HG03575 (cell line): Measurements from ENCODE around the gene BRCA1.
"Not testable (repeated sequence)": the region's sequence is repeated elsewhere in the genome, so short reads cannot be mapped to it uniquely, and the experiment has no call there.

Experiments
- ATAC-seq: cut with Tn5 transposase; IDR thresholded peaks from one replicate; pipeline ENCODE4 v1.9.1; 2021; ENCODE audit not compliant: unreplicated experiment, insufficient number of reproducible peaks, low FRiP score; ENCODE audit errors: extremely low read depth

BRCA1 gene

GRCh38 chr17:43136574-43136973 is 11.4 kb upstream of the BRCA1 start:
- ATAC-seq: not testable (repeated sequence)

- no peak for ATAC-seq
Measured at GRCh38 chr17:43135454-43135819, 10.3 kb upstream of the BRCA1 start.

DNA sequence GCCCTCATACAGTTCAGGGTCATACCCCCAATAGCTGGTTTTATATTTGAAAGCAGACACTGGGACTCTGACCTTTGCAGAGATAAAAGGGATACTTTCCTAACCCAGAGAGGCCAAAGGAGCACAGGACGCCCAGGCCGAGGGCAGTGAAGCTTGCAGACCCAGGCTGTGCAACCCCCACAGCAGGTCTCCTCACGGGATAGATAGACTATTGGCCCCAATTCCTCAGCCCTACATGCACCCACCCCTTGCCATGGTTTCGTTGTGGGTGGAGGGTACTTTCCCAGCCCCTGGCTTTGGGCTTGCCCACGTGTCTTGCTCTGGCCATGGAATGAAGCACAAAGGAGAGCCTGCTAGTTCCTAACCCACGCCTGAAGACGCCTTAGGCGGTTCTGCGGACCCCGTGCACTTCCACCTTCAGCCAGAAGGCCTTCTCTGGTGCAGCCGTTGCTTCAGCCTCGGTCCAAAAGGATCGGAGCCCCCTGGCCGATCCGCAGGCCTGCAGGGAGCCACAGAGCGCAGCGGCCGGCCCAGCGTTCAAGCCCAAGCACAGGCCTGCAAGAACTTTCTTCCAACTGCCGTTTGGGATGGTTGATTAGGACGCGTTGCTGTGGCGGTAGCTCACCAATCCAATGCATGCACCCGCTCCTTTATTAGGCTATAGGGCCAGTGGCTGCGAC is 9.8 kb upstream of the BRCA1 start:
- ATAC-seq: no peak

GRCh38 chr17:43133439-43133838 is 8.3 kb upstream of the BRCA1 start:
- not testable (repeated sequence) for ATAC-seq

DNA sequence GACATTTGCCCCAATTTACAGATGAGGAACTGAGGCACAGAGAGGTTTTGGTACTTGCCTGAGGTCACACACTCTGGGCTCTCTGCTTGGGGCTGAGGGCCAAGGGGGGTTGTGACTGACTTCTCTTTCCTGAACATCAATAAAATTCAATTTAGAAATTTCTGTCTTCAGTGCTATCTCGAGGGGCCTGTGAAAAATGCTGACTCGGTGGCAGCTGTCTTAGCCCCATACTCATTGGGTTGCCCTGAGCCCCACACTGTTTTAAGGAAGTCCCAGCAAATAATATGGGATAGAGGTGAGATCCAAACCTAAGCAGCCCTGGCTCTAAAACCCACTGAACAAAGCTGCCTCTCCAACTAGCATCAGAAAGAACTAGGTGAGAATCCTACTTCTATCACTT is 7.0 kb upstream of the BRCA1 start:
- ATAC-seq: no peak

- ATAC-seq: no peak
Measured at GRCh38 chr17:43129671-43130010, 4.5 kb upstream of the BRCA1 start.

DNA sequence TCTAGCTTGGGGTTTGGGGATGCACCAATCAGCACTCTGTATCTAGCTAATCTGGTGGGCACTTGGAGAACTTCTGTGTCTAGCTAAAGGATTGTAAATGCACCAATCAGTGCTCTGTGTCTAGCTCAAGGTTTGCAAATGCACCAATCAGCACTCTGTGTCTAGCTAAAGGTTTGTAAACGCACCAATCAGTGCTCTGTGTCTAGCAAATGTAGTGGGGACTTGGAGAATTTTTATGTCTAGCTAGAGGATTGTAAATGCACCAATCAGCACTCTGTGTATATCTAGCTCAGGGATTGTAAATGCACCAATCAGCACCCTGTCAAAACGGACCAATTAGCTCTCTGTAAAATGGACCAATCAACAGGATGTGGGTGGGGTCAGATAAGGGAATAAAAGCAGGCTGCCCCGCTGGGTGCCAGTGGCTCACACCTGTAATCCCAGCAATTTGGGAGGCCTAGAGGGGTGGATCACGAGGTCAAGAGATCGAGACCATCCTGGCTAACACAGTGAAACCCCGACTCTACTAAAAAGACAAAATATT is 2.2 kb upstream of the BRCA1 start:
- ATAC-seq: not testable (repeated sequence)

DNA sequence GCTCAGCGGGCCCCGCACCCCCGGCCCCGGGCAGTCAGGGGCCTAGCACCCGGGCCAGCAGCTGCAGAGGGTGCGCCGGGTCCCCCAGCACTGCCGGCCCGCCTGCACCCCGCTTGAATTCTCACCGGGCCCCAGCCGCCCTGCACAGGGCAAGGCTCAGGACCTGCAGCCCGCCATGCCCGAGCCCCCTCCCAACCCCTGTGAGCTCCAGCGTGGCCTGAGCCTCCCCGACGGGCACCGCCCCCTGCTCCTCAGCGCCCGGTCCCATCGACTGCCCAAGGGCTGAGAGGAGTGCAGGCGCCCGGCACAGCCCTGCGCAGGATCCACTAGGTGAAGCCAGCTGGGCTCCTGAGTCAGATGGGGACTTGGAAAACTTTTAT is 1.7 kb upstream of the BRCA1 start:
- no peak for ATAC-seq

DNA sequence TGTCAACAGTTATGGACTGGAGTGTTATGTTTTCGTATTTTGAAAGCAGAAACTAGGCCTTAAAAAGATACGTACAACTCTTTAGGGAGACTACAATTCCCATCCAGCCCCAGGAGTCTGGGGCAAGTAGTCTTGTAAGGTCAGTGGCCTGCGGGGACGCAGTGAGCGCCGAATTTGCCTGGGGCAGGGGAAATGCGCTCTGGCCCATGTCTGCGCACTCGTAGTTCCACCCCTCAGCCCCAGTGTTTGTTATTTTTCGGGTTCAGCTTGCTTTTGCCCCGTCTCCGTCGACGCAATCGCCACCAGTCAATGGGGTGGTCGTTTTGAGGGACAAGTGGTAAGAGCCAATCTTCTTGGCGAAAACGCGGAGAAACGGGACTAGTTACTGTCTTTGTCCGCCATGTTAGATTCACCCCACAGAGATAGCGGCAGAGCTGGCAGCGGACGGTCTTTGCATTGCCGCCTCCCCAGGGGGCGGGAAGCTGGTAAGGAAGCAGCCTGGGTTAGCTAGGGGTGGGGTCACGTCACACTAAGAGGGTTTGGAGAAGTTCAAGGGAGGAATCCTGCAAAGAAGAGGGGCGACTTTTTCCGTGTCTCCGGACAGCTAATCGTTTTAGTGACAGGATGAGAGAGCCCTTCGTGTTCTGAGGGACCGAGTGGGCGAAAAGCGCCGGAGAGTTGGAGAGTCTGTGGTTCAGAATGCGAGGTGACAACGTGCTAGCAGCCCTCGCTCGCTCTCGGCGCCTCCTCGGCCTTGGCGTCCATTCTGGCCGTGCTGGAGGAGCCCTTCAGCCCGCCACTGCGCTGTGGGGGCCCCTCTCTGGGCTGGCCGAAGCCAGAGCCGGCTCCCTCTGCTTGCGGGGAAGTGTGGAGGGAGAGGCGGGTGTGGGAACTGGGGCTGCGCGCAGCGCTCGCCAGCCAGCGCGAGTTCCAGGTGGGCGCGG is 1.1 kb upstream of the BRCA1 start:
- ATAC-seq: no peak

- no peak for ATAC-seq
Measured at GRCh38 chr17:43118679-43119615, 6.2 kb downstream of the BRCA1 start.

DNA sequence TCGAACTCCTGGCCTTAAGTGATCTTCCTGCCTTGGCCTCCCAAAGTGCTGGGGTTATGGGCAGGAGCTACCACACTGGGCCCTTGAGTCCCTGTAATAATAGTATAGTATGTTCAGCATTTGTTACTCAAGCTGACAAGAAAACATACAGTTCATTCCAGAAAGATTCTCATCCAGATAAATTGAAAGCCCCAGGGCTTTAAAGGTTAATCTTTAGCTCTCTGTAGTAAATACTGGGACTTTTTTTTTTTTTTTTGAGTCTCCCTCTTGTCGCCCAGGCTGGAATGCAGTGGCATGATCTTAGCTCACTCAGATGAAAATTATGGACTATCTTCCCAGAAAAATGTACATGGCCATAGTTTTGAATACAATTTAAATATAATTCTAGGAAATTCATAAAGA is 11.0 kb downstream of the BRCA1 start:
- ATAC-seq: no peak

DNA sequence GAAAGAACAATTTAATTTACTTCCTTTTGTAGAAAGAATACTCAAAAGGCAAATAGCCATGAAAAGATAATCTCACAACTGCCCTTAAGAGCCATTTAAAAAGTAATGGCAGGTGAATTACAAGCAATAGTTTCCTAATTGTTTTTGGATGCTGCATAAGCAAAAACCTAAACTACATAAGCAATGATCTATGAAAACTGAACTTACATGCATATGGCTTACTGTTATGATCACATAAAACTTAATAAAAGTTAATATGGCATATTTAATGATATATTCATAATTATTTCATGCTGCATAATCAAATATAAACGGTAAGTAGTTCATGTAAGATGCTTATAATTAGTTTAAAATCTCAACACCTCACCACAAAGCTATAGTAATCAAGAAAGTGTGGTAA is 18.6 kb downstream of the BRCA1 start:
- no peak for ATAC-seq

GRCh38 chr17:43105146-43105545 is 20.0 kb downstream of the BRCA1 start:
- no peak for ATAC-seq

DNA sequence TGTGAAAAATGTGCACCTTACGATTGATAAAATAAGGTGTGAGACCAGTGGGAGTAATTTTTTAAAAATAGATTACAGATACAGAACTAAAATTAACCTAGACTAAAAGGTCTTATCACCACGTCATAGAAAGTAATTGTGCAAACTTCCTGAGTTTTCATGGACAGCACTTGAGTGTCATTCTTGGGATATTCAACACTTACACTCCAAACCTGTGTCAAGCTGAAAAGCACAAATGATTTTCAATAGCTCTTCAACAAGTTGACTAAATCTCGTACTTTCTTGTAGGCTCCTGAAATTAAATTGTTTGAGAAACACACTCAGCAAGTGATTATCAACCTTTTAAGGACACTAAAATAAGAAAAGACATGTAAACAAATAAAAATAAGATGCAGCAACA is 20.5 kb downstream of the BRCA1 start:
- ATAC-seq: no peak

GRCh38 chr17:43095364-43095763 is 29.8 kb downstream of the BRCA1 start:
- ATAC-seq: not testable (repeated sequence)

DNA sequence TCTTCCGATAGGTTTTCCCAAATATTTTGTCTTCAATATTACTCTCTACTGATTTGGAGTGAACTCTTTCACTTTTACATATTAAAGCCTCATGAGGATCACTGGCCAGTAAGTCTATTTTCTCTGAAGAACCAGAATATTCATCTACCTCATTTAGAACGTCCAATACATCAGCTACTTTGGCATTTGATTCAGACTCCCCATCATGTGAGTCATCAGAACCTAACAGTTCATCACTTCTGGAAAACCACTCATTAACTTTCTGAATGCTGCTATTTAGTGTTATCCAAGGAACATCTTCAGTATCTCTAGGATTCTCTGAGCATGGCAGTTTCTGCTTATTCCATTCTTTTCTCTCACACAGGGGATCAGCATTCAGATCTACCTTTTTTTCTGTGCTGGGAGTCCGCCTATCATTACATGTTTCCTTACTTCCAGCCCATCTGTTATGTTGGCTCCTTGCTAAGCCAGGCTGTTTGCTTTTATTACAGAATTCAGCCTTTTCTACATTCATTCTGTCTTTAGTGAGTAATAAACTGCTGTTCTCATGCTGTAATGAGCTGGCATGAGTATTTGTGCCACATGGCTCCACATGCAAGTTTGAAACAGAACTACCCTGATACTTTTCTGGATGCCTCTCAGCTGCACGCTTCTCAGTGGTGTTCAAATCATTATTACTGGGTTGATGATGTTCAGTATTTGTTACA is 30.9 kb downstream of the BRCA1 start:
- ATAC-seq: no peak

DNA sequence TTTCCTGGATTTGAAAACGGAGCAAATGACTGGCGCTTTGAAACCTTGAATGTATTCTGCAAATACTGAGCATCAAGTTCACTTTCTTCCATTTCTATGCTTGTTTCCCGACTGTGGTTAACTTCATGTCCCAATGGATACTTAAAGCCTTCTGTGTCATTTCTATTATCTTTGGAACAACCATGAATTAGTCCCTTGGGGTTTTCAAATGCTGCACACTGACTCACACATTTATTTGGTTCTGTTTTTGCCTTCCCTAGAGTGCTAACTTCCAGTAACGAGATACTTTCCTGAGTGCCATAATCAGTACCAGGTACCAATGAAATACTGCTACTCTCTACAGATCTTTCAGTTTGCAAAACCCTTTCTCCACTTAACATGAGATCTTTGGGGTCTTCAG is 32.3 kb downstream of the BRCA1 start:
- no peak for ATAC-seq

GRCh38 chr17:43090022-43090421 is 35.1 kb downstream of the BRCA1 start:
- no peak for ATAC-seq

- no peak for ATAC-seq
Measured at GRCh38 chr17:43085474-43085873, 39.7 kb downstream of the BRCA1 start.
